Fibroblast of lung (primary cell): ENCODE measurements around the gene EBF3.

Experiments
- EZH2 ChIP-seq: IDR thresholded peaks from 2 replicates; pipeline ENCODE4 v1.5.1; 2012; ENCODE audit warnings: low read length, control low read depth, mild to moderate bottlenecking; ENCODE audit errors: missing control alignments
- TF ChIP-seq, protein P1 (sequence below), 2 donors: IDR thresholded peaks in 1 of 2; conservative IDR thresholded peaks in 1 of 2; 1 replicate in 1 of 2; 2 replicates in 1 of 2; pipeline ENCODE4 v1.5.1; 2011 to 2012; ENCODE audit warnings: low read length in 2 of 2, control low read depth in 1 of 2, inconsistent platforms in 1 of 2, low read depth in 1 of 2, mild to moderate bottlenecking in 1 of 2

DNA sequence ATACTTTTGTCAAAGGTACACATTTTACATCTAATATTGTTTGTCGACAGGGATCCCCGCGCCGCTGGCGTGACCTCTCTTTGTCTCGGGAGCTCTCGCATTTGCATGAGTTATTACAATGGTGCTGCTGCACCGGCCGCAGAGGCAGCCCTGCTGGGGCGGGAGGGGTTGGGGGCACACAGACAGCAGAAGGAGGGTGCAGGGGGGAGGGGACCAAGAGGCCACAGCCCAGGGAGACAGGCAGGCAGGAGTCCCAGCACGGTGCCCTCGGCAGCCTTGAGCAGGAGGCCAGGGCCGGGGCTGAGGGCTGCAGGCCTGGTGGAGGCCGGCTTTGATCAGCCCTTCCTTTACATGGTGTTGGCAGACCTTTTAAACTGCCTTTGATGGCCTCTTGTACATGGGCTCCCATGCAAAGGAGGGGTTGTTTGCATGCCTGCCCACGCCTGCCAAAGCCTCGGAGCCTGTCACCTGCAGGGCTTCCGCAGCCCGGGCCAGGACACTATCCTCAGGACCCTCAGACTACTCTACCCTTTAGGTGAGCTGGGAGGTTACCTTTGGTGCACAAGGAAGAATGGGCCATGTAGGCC lies 95.5 kb downstream of the EBF3 start:
- TF ChIP-seq, protein P1, sequence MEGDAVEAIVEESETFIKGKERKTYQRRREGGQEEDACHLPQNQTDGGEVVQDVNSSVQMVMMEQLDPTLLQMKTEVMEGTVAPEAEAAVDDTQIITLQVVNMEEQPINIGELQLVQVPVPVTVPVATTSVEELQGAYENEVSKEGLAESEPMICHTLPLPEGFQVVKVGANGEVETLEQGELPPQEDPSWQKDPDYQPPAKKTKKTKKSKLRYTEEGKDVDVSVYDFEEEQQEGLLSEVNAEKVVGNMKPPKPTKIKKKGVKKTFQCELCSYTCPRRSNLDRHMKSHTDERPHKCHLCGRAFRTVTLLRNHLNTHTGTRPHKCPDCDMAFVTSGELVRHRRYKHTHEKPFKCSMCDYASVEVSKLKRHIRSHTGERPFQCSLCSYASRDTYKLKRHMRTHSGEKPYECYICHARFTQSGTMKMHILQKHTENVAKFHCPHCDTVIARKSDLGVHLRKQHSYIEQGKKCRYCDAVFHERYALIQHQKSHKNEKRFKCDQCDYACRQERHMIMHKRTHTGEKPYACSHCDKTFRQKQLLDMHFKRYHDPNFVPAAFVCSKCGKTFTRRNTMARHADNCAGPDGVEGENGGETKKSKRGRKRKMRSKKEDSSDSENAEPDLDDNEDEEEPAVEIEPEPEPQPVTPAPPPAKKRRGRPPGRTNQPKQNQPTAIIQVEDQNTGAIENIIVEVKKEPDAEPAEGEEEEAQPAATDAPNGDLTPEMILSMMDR (conservative IDR thresholded peaks at IDR 0.05 in 1 of 2, IDR thresholded peaks at IDR 0.05 in 1 of 2; ENCODE audit: low read depth in 1 of 2, low read length in 2 of 2) = no peak
- TF ChIP-seq EZH2 = no peak
